Endometrial microvascular endothelial cells (primary cell): Measurements from ENCODE around the gene SUGP2. TPM values are rescaled to one million over a fixed set of nuclear protein-coding genes. Genes with fewer than 3 reads are reported as not detected.

ENCODE experiments used
- in situ Hi-C: cut with HindIII; loops from 2 replicates; pipeline ENCODE4 v1.10.0; 2017; ENCODE audit warnings: low sequenced_read_pairs, low pct_unique_long_range_greater_than_20kb; ENCODE audit errors: inconsistent ontology term
- total RNA-seq: library from RNA; depleted of rRNA; stranded (reverse); fragments of >200 nt; gene quantifications from one replicate; pipeline ENCODE4 v1.2.3, GENCODE V29; 2015; ENCODE audit errors: inconsistent ontology term

Gene SUGP2
- total RNA-seq, 1 donor from 2014 or later, result 19.5 TPM

- in situ Hi-C loops, result no loop called here
These were observed 91.5 kb downstream of the SUGP2 start for GRCh38 chr19:18941628-18942354.

Other genes starting within 250 kb of the SUGP2 start
- gene COMP, start 242.2 kb downstream of the SUGP2 start, total RNA-seq, result not detected
- gene UPF1, start 201.6 kb downstream of the SUGP2 start, total RNA-seq, result 51.3 TPM
- gene CERS1, start 137.4 kb downstream of the SUGP2 start, total RNA-seq, result not detected
- 281 TPM for gene COPE, start 114.1 kb downstream of the SUGP2 start, total RNA-seq
- gene DDX49, start 113.8 kb downstream of the SUGP2 start, total RNA-seq, result 97.8 TPM
- 80.6 TPM for gene HOMER3, start 92.3 kb downstream of the SUGP2 start, total RNA-seq
- gene ARMC6, start 86 bp upstream of the SUGP2 start, total RNA-seq, result 63.6 TPM
- gene SLC25A42, start 30.5 kb upstream of the SUGP2 start, total RNA-seq, result 1.2 TPM
- 25.1 TPM for gene TMEM161A, start 105.0 kb upstream of the SUGP2 start, total RNA-seq
- not detected for gene MEF2B, start 136.7 kb upstream of the SUGP2 start, total RNA-seq
- gene BORCS8, start 158.6 kb upstream of the SUGP2 start, total RNA-seq, result 32.5 TPM
- gene RFXANK, start 158.7 kb upstream of the SUGP2 start, total RNA-seq, result 72.9 TPM
- gene NR2C2AP, start 169.9 kb upstream of the SUGP2 start, total RNA-seq, result 25.8 TPM
- gene NCAN, start 178.4 kb upstream of the SUGP2 start, total RNA-seq, result not detected
- not detected for gene TM6SF2, start 239.8 kb upstream of the SUGP2 start, total RNA-seq